IPS DF 4.7 (cell line): ENCODE results near the gene ZBTB21.
"Not testable (repeated sequence)": the region's sequence is repeated elsewhere in the genome, so short reads cannot be mapped to it uniquely, and the experiment has no call there.

Source experiments
- DNase-seq: peaks from one replicate; pipeline ENCODE4 v3.0.0-alpha.2; 2013; ENCODE audit warnings: low spot score; ENCODE audit errors: extremely low read depth

Gene ZBTB21

GRCh38 chr21:41953831-41954653 is 56.1 kb downstream of the ZBTB21 start, which contains the start of gene C2CD2:
TSS of gene C2CD2 (minus strand) at chr21:41954018. CDS start at chr21:41953648, 370 bp downstream.
- no peak for DNase-seq

GRCh38 chr21:41953249-41953830 is 56.8 kb downstream of the ZBTB21 start:
- DNase-seq = no peak

- no peak for DNase-seq
Observed at GRCh38 chr21:41952568-41953248, 57.5 kb downstream of the ZBTB21 start.

- DNase-seq = no peak
Observed at GRCh38 chr21:41951876-41952567, 58.1 kb downstream of the ZBTB21 start.

GRCh38 chr21:41950941-41951351 is 59.2 kb downstream of the ZBTB21 start:
- no peak for DNase-seq

GRCh38 chr21:41949631-41950030 is 60.5 kb downstream of the ZBTB21 start:
- not testable (repeated sequence) for DNase-seq

- no peak for DNase-seq
Observed at GRCh38 chr21:41948901-41949300, 61.3 kb downstream of the ZBTB21 start.

- DNase-seq = no peak
Observed at GRCh38 chr21:41948078-41948895, 61.9 kb downstream of the ZBTB21 start.

- DNase-seq = no peak
Observed at GRCh38 chr21:41945982-41946381, 64.2 kb downstream of the ZBTB21 start.

- no peak for DNase-seq
Observed at GRCh38 chr21:41943851-41944250, 66.3 kb downstream of the ZBTB21 start.

- no peak for DNase-seq
Observed at GRCh38 chr21:41942457-41942856, 67.7 kb downstream of the ZBTB21 start.

GRCh38 chr21:41941941-41942340 is 68.2 kb downstream of the ZBTB21 start:
- no peak for DNase-seq

GRCh38 chr21:41940431-41940830 is 69.7 kb downstream of the ZBTB21 start:
- no peak for DNase-seq

- no peak for DNase-seq
Observed at GRCh38 chr21:41939391-41939790, 70.8 kb downstream of the ZBTB21 start.
